22Rv1 (cell line): Measurements from ENCODE around the gene CMTM6.

ENCODE experiments used
- CTCF ChIP-seq: fragments of 450-650 bp; IDR thresholded peaks from 2 replicates; pipeline ENCODE4 v1.5.1; 2017; ENCODE audit warnings: mild to moderate bottlenecking
- ZFX ChIP-seq: fragments of 450-650 bp; IDR thresholded peaks from 2 replicates; pipeline ENCODE4 v1.6.1; 2017; ENCODE audit warnings: antibody characterized with exemption, borderline replicate concordance

- TF ChIP-seq CTCF (no peak), ZFX (no peak)
Measured at GRCh38 chr3:32495609-32496008, 7.0 kb downstream of the CMTM6 start.
